Lung (tissue), 12 donors: Measurements from ENCODE around the gene C1GALT1. TPM values are rescaled to one million over a fixed set of nuclear protein-coding genes. Genes with fewer than 3 reads are reported as not detected.

Source experiments
- ATAC-seq: fragments of 200-7000 bp; cut with Tn5 transposase; one replicate; pipeline ENCODE4 v1.9.1; 2020; ENCODE audit warnings: moderate number of reproducible peaks; ENCODE audit not compliant: insufficient read depth, low FRiP score
- DNase-seq, 3 donors: peaks; one replicate each; pipeline ENCODE4 v3.0.0-alpha.2; 2013 to 2017
- H3K27ac ChIP-seq, 2 donors: one replicate each; pipeline ENCODE4 v1.5.1; 2013; ENCODE audit warnings: mild to moderate bottlenecking in 2 of 2, moderate library complexity in 2 of 2, control low read depth in 1 of 2, inconsistent platforms in 1 of 2, low read depth in 1 of 2, low read length in 1 of 2
- H3K27me3 ChIP-seq, 3 donors: one replicate each; pipeline ENCODE4 v1.5.1; 2013; ENCODE audit warnings: low read length in 2 of 3; ENCODE audit not compliant: control insufficient read depth in 3 of 3, insufficient read depth in 3 of 3
- H3K36me3 ChIP-seq, 4 donors: one replicate each; pipeline ENCODE4 v1.5.1; 2013; ENCODE audit warnings: low read length in 4 of 4, mild to moderate bottlenecking in 1 of 4, moderate library complexity in 1 of 4; ENCODE audit not compliant: control insufficient read depth in 4 of 4, insufficient read depth in 4 of 4
- H3K4me1 ChIP-seq, 5 donors: one replicate each; pipeline ENCODE4 v1.5.1; 2013; ENCODE audit warnings: low read length in 5 of 5, mild to moderate bottlenecking in 2 of 5, moderate library complexity in 1 of 5; ENCODE audit not compliant: control insufficient read depth in 5 of 5, insufficient read depth in 5 of 5
- H3K4me3 ChIP-seq: one replicate; pipeline ENCODE4 v1.5.1; 2013; ENCODE audit warnings: mild to moderate bottlenecking, control low read depth, moderate library complexity
- H3K9ac ChIP-seq, 2 donors: one replicate each; pipeline ENCODE4 v1.5.1; 2013; ENCODE audit warnings: low read length in 2 of 2, control low read depth in 1 of 2; ENCODE audit not compliant: insufficient read depth in 1 of 2
- H3K9me3 ChIP-seq, 4 donors: one replicate each; pipeline ENCODE4 v1.5.1; 2013; ENCODE audit warnings: low read length in 3 of 4, mild to moderate bottlenecking in 1 of 4, moderate library complexity in 1 of 4; ENCODE audit not compliant: control insufficient read depth in 4 of 4, insufficient read depth in 3 of 4
- CTCF ChIP-seq: IDR thresholded peaks from 2 replicates; pipeline ENCODE4 v1.5.1; 2012; ENCODE audit warnings: mild to moderate bottlenecking; ENCODE audit errors: control extremely low read depth, extremely low read depth
- WGBS, 2 donors: extraction: QIAGEN DNeasy Blood & Tissue Kit; methylation state at CpG; one replicate each; pipeline ENCODE4 v1.1.7; 2013; 5-methylcytosine and 5-hydroxymethylcytosine counted together
- polyA plus RNA-seq, 2 donors: library from polyadenylated mRNA; stranded (reverse); fragments of 200-250 nt; gene quantifications; one replicate each; pipeline ENCODE4 v1.2.1, GENCODE V29; 2013
- total RNA-seq, 2 donors: library from RNA; depleted of rRNA in 1 of 2; stranded (reverse); fragments of >200 nt in 1 of 2; gene quantifications; one replicate each; pipeline ENCODE4 v1.2.1, GENCODE V29; 2014 to 2021
- donor health status: control.
- donor health status: control.
- donor health status: Bipolar disorder and iron deficiency.
- donor health status: healthy.
- donor health status: DM: yes; HTN: yes; CAD: no.

The C1GALT1 gene
- total and polyA plus RNA-seq, 4 donors, result 10.5 to 39.5 (median 23.3) TPM

GRCh38 chr7:7207876-7208275 is 25.5 kb downstream of the C1GALT1 start:
- no peak for TF ChIP-seq CTCF
- no peaks in the 10 kb centered on the region for H3K4me1 ChIP-seq
- H3K27me3 ChIP-seq, result no peaks in the 10 kb centered on the region
- no peak overlapping the region for H3K27ac ChIP-seq
- ATAC-seq (no peak), DNase-seq (no peak)
- H3K9me3 ChIP-seq, result no peaks in the 10 kb centered on the region
- no peak overlapping the region for H3K4me3 ChIP-seq
- 97 to 98% methylated on average over 4 of the region's 4 CpGs for WGBS, 2 donors
- peaks cover 0 to 4% (median 0%) of the 10 kb centered on the region in 4 donors for H3K36me3 ChIP-seq
- no peak overlapping the region for H3K9ac ChIP-seq

DNA sequence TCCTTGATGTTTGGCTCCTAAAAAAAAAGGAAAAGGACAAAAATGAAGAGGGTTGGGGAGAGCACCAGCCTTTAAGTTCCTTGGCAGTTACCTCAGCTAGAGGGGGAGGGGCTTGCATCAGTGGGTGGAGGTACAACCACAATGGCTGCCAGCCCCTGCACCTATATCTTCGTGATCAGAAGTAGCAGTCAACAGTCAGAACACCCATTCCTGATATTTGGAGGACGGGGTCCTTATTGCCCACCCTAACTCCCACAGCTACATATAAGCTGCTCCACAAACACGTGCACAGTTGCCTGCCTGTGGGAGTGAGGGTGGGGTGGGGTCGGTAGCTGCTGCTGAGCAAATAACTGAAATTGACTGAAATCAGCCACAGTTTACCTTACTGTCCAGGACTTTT is 26.2 kb downstream of the C1GALT1 start:
- Histone ChIP-seq H3K27me3 (no peaks in the 10 kb centered on the region), H3K36me3 (peaks cover 0 to 4% (median 0%) of the 10 kb centered on the region in 4 donors), H3K9ac (no peak overlapping the region), H3K4me3 (no peak overlapping the region), H3K4me1 (no peaks in the 10 kb centered on the region), H3K27ac (no peak overlapping the region), H3K9me3 (no peaks in the 10 kb centered on the region)
- ATAC-seq (no peak), DNase-seq (no peak)
- 94 to 95% methylated on average over 4 of the region's 4 CpGs for WGBS, 2 donors
- TF ChIP-seq CTCF, result no peak

GRCh38 chr7:7209412-7210050 is 27.2 kb downstream of the C1GALT1 start:
- H3K27me3 ChIP-seq, result no peaks in the 10 kb centered on the region
- H3K9me3 ChIP-seq, result no peaks in the 10 kb centered on the region
- H3K36me3 ChIP-seq, result peaks cover 0 to 4% (median 0%) of the 10 kb centered on the region in 4 donors
- ATAC-seq, result no peak
- 95 to 96% methylated on average over 10 of the region's 10 CpGs for WGBS, 2 donors
- H3K27ac ChIP-seq, result no peak overlapping the region
- H3K9ac ChIP-seq, result no peak overlapping the region
- H3K4me1 ChIP-seq, result no peaks in the 10 kb centered on the region
- no peak for TF ChIP-seq CTCF
- H3K4me3 ChIP-seq, result no peak overlapping the region
- no peak for DNase-seq
